ENCODE results near the gene LIMS4. TPM values are rescaled to one million over a fixed set of nuclear protein-coding genes. Genes with fewer than 3 reads are reported as not detected.
"Not testable (repeated sequence)": the region's sequence is repeated elsewhere in the genome, so short reads cannot be mapped to it uniquely, and the experiment has no call there.

LIMS4 gene
- total RNA-seq, 2 donors from 2014 or later, result 0.43 to 2.9 TPM

DNA sequence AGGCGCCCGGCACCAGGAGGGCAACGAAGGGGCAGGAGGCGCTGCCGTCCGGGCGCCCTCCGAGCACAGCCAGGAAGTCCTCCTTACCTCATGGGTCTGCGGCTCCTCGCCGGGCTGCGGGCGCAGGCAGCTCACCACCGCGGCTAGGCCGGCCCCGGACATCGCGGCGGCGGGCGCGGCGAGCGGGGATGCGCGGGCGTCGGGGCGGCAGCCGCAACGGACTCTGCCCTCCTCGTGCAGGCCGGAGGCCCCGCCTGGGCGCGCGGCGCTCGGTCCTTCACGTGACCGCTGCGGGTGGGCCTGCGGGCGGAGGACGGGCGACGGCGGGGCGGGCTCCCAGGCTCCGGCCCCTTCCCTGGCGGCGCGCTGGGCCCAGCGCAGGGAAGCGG lies 49.0 kb downstream of the LIMS4 start:
- not testable (repeated sequence) for H3K36me3 Mint-ChIP-seq (ENCODE audit: low read depth); H3K27me3 Mint-ChIP-seq; H3K9me3 Mint-ChIP-seq; H3K4me3 Mint-ChIP-seq; H3K4me1 Mint-ChIP-seq; H3K27ac Mint-ChIP-seq
- ATAC-seq (replicated peaks), result peak; percentile 50

DNA sequence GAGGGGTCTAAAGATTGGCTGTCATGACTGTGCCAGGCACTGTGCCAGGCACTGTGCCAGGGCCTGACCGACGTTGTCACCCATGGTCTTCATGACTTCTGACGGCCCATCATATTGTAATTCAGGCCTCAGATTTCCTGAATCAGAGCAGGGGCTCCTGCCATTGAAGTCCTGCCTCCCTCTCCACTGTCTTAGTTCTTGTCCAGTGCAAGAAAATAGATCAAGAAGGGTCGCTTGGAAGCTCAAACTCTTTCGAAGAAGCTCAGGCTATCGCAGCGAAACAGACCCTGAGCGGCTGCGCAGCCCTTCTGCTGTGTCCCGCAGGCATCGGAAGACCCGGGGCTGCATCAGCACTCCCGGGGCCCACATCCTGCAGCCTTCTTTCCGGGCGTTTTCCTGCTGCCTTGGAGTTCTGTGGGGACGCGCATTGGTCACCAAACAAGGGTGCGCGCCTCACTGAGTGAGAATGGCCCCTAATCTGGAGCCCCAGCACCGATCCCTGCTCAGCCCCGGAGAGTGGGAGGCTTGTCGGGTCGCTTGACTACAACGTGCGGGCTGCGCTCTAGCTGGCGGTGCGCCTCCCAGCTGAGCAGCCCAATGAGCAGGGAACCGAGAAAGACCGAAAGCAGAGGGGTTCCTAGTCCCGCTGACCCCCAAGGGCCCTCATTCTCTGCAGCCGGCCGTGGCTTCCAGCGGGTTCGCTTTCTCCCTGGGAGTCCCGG lies 49.6 kb downstream of the LIMS4 start:
- H3K36me3 Mint-ChIP-seq (ENCODE audit: low read depth); H3K4me3 Mint-ChIP-seq; H3K27ac Mint-ChIP-seq; H3K9me3 Mint-ChIP-seq; H3K27me3 Mint-ChIP-seq; H3K4me1 Mint-ChIP-seq: not testable (repeated sequence)
- peak; percentile 34 for ATAC-seq (replicated peaks)

DNA sequence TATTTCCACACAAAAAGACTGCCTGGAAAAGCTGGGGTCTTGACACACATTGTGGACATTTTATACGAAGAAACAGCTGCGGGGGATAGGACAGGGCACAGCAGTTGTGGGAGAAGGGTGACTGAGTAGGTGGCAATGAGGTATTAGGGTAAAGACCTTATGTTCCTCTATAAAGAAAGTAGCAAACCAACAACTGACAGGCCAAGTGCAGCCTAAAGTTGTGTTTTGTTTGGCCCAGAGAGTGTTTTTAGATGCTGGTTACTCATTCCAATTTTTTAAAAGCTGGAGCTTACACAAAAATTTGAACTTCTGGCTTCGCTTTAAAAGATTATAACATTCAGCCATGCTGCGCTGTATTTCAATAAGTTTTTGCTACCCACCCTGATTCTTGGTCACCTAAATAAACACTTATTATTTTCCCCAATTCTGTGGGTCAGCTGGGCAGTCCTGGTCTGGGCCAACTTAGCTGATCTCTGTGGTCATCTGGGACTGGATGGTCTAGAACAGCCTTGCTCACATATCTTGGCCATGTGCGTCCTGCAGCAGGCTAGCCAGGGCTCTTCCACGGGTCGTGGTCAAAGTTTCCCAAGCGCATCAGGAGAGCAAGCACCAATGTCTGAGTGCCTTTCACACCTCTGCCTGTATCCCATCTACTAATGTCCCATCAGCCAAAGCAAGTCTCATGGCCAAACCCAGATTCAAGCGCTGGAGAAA lies 51.8 kb downstream of the LIMS4 start:
- H3K9me3 Mint-ChIP-seq; ATAC-seq (replicated peaks); H3K4me3 Mint-ChIP-seq; H3K36me3 Mint-ChIP-seq (ENCODE audit: low read depth); H3K27ac Mint-ChIP-seq; H3K27me3 Mint-ChIP-seq; H3K4me1 Mint-ChIP-seq: not testable (repeated sequence)

DNA sequence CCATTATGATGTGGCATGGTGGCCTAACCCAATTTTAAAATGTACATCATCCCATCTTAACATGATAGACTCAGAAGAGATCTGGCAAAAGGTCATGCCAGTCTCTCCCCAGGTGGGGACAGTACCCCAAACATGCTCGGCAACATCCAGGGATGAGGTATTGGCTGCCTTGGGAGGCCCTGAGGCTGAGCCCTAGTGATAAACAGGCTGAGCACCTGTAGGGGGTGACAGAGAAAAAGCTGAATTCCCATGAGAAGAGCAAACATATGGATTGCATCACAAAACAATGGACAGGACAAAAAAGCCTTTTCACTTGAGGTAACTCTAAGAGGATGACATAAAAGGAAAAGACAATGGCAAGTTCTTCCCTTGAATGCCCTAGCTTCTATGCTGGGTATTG lies 65.5 kb downstream of the LIMS4 start:
- not testable (repeated sequence) for H3K9me3 Mint-ChIP-seq; H3K36me3 Mint-ChIP-seq (ENCODE audit: low read depth); H3K27me3 Mint-ChIP-seq; H3K4me1 Mint-ChIP-seq; H3K27ac Mint-ChIP-seq; ATAC-seq (replicated peaks); H3K4me3 Mint-ChIP-seq

DNA sequence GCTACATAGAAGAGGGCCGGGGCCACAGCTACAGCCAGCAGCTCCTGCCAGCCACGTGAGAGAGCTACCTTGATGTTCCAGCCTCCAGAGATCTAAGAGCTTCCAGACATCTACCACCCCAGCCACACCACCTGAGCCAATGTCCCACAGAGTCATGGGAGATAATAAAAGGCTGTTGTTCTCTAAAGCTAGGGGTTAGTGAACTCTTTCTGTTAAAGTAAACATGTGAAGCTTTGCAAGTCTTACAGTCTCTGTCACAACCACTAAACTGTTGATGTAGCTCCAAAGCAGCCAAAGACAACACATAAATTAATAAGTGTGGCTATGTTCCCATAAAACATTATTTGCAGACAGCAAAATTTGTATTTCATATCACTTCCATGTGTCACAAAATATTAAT lies 67.6 kb downstream of the LIMS4 start:
- not testable (repeated sequence) for ATAC-seq (replicated peaks); H3K9me3 Mint-ChIP-seq; H3K27me3 Mint-ChIP-seq; H3K4me1 Mint-ChIP-seq; H3K4me3 Mint-ChIP-seq; H3K27ac Mint-ChIP-seq; H3K36me3 Mint-ChIP-seq (ENCODE audit: low read depth)

DNA sequence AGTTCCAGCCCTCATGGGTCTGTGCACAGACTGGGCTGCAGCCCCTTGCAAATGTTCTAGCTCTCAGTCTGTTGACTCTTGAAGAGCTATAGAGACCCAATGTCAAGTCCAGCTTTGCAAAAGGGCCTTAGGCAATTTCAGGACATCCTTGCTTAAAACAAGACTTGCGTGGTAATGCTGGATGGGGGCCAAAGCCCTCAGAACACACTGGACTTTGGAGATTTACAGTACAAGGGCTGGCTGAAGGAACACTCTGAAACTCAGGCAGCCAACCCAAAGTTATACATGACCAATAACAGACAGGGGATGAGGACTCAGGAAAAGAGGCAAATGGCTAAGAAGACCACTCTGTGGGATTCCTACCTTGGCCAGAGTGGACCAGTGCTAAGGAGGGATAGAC lies 68.4 kb downstream of the LIMS4 start:
- ATAC-seq (replicated peaks); H3K4me3 Mint-ChIP-seq; H3K36me3 Mint-ChIP-seq (ENCODE audit: low read depth); H3K27ac Mint-ChIP-seq; H3K27me3 Mint-ChIP-seq; H3K9me3 Mint-ChIP-seq; H3K4me1 Mint-ChIP-seq: not testable (repeated sequence)

DNA sequence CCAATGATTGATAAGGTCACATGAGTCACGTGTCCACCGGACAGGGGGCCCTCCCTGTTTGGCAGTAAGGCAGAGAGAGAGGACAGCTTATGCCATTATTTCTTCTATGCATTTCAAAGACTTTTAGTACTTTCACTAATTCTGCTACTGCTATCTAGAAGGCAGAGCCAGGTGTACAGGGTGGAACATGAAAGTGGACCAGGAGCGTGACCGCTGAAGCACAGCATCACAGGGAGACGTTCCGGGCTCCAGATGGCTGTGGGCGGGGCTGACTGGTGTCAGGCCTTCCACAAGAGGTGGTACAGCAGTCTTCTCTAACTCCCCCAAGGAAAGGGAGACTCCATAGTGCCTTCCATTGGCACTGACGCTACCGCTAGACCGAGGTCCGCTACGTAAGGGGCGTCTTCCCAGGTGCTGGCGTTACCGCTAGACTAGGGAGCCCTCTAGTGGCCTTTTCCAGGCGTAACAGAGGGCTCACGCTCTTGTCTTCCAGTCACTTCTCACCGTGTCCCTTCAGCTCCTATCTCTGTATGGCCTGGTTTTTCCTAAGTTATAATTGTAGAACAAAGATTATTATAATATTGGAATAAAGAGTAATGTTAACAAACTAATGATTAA lies 71.5 kb downstream of the LIMS4 start:
- H3K9me3 Mint-ChIP-seq; H3K4me3 Mint-ChIP-seq; H3K27me3 Mint-ChIP-seq; H3K4me1 Mint-ChIP-seq; H3K36me3 Mint-ChIP-seq (ENCODE audit: low read depth); H3K27ac Mint-ChIP-seq: not testable (repeated sequence)
- peak; percentile 81 for ATAC-seq (replicated peaks)

DNA sequence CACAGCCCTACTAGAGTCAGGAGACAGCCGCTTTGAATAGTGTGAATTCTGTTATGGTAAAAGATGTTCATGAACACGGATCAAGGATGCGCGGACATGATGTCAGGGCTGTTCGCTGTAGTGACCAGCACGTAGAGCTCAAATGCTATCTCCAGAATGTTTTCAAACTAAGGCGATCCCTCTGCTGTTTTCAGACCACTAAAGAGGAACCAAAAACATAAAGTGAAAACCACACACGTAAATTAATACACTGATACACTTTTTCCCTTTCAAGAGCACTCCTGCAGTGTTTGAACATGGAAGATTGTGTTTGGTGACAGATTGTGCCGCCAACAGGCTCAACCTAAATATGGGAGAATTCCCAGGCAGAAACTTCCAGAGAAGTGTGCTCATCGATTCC lies 73.2 kb downstream of the LIMS4 start:
- not testable (repeated sequence) for H3K4me3 Mint-ChIP-seq; H3K4me1 Mint-ChIP-seq; H3K36me3 Mint-ChIP-seq (ENCODE audit: low read depth); H3K27me3 Mint-ChIP-seq; ATAC-seq (replicated peaks); H3K9me3 Mint-ChIP-seq; H3K27ac Mint-ChIP-seq

DNA sequence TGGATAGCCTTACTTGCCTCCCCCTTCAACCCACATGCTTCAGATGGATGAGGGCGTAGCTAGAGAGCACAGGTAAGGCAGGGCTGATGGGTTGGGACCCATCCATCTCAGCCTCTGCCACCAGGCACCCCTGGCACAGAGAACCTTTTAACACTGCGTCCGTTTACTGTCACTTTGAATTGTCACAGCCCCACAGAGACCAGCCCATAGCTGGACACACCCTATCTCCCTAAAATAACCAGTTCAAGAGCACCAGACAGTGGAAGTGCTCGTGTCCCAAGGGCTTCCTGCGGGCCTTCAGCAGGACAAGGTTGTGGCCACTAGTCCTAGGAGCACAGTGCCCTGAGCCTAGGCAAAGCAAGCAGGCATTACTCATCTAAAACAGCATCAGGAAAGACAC lies 76.6 kb downstream of the LIMS4 start:
- H3K4me3 Mint-ChIP-seq; H3K36me3 Mint-ChIP-seq (ENCODE audit: low read depth); H3K27me3 Mint-ChIP-seq; ATAC-seq (replicated peaks); H3K9me3 Mint-ChIP-seq; H3K27ac Mint-ChIP-seq; H3K4me1 Mint-ChIP-seq: not testable (repeated sequence)

Other genes with a start within 250 kb of the LIMS4 start
- 10 to 100 TPM; 12.5 to 16.1 TPM for gene RGPD6, start 104.4 kb upstream of the LIMS4 start, total RNA-seq
- gene BUB1, start 205.2 kb upstream of the LIMS4 start, total RNA-seq, result 100 to 1,000 TPM in 1 of 2 donors, 10 to 100 TPM in 1; 94.7 to 103 TPM

Measured in activated T-helper 17 cell treated with anti-CD3 and anti-CD28 coated beads, Interleukin-2, amount 50 U/mL, for 72 hours (primary cell).